Measurements from ENCODE around the gene ZNRD2.
"Not testable (repeated sequence)": the region's sequence is repeated elsewhere in the genome, so short reads cannot be mapped to it uniquely, and the experiment has no call there.

The ZNRD2 gene

GRCh38 chr11:65569973-65570918, at the start of gene ZNRD2:
Gene ZNRD2 (plus strand): TSS chr11:65570477. CDS start chr11:65570492, 15 bp downstream.
- DNase-seq, result peak; percentile 100

- not testable (repeated sequence) for DNase-seq
These were observed 48.3 kb upstream of the ZNRD2 start for GRCh38 chr11:65521777-65522521.

- not testable (repeated sequence) for DNase-seq
These were observed 47.3 kb upstream of the ZNRD2 start for GRCh38 chr11:65522718-65523630.

- not testable (repeated sequence) for DNase-seq
These were observed 46.7 kb upstream of the ZNRD2 start for GRCh38 chr11:65523631-65523968.

GRCh38 chr11:65524014-65524740, 46.1 kb upstream of the ZNRD2 start:
- DNase-seq, result no peak

- peak; percentile 93 for DNase-seq
These were observed 45.3 kb upstream of the ZNRD2 start, which contains the start of gene SCYL1 for GRCh38 chr11:65524741-65525545. Gene SCYL1 (plus strand): TSS chr11:65525083. CDS start chr11:65525154, 71 bp downstream.

GRCh38 chr11:65525546-65526480, 44.5 kb upstream of the ZNRD2 start:
- DNase-seq, result no peak

GRCh38 chr11:65526744-65527143, 43.5 kb upstream of the ZNRD2 start:
- no peak for DNase-seq

GRCh38 chr11:65528819-65529350, 41.4 kb upstream of the ZNRD2 start:
- no peak for DNase-seq

- DNase-seq, result no peak
These were observed 40.7 kb upstream of the ZNRD2 start for GRCh38 chr11:65529475-65530156.

- no peak for DNase-seq
These were observed 40.1 kb upstream of the ZNRD2 start for GRCh38 chr11:65530157-65530496.

- no peak for DNase-seq
These were observed 37.8 kb upstream of the ZNRD2 start for GRCh38 chr11:65532388-65533064.

- no peak for DNase-seq
These were observed 35.2 kb upstream of the ZNRD2 start for GRCh38 chr11:65535102-65535501.

GRCh38 chr11:65536412-65537295, 33.6 kb upstream of the ZNRD2 start:
- DNase-seq, result no peak

- DNase-seq, result no peak
These were observed 33.0 kb upstream of the ZNRD2 start for GRCh38 chr11:65537296-65537597.

- no peak for DNase-seq
These were observed 32.6 kb upstream of the ZNRD2 start for GRCh38 chr11:65537620-65538231.

- no peak for DNase-seq
These were observed 31.9 kb upstream of the ZNRD2 start for GRCh38 chr11:65538232-65538914.

All from activated effector memory CD4-positive, alpha-beta T cell treated with anti-CD3 and anti-CD28 coated beads, Interleukin-2, amount 50 U/mL, for 16 hours (primary cell).